Stimulated activated CD8-positive, alpha-beta memory T cell treated with anti-CD3 and anti-CD28 coated beads, Interleukin-12 subunit alpha, Interleukin-12 subunit beta, amount 100 ng/mL, for 24 hours (primary cell): Measurements from ENCODE around the gene NEUROD2.

Experiments used
- DNase-seq: peaks from one replicate; pipeline ENCODE4 v3.0.0-alpha.2; 2020; ENCODE audit errors: extremely low read depth

The NEUROD2 gene

DNA sequence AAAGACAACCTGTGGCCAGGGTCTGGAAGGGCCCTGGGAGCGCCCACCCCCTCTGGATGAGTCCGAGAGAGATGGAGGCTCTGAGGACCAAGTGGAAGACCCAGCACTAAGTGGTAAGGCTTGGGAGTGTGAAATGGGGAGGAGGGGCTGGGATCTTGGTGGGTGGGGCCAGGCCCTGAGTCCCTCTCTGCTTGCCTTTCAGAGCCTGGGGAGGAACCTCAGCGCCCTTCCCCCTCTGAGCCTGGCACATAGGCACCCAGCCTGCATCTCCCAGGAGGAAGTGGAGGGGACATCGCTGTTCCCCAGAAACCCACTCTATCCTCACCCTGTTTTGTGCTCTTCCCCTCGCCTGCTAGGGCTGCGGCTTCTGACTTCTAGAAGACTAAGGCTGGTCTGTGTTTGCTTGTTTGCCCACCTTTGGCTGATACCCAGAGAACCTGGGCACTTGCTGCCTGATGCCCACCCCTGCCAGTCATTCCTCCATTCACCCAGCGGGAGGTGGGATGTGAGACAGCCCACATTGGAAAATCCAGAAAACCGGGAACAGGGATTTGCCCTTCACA lies 28.0 kb upstream of the NEUROD2 start:
- no peak for DNase-seq

DNA sequence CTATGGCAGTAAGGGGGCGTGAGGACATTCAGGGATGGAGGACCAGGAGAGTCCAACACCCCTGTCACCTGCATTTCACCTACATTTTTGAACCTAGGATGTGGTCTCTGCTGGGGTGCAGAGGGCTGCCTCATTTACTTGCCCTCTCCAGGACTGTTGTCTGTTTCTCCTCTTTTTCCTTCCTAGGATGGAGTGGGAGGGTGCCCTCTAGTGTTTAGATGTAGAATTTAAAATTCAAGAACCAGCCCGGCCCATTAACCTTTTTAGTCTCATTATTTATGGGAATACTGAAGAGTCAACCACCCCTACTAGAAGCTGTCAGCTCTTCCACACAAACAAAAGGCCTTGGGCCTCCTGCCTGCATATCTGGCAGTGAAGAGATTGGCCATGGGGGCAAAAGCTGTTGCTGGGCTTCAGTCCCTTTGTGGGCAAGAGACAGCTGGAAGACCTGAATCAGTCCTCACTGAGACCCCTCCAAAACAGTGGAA lies 26.7 kb upstream of the NEUROD2 start:
- DNase-seq: no peak

DNA sequence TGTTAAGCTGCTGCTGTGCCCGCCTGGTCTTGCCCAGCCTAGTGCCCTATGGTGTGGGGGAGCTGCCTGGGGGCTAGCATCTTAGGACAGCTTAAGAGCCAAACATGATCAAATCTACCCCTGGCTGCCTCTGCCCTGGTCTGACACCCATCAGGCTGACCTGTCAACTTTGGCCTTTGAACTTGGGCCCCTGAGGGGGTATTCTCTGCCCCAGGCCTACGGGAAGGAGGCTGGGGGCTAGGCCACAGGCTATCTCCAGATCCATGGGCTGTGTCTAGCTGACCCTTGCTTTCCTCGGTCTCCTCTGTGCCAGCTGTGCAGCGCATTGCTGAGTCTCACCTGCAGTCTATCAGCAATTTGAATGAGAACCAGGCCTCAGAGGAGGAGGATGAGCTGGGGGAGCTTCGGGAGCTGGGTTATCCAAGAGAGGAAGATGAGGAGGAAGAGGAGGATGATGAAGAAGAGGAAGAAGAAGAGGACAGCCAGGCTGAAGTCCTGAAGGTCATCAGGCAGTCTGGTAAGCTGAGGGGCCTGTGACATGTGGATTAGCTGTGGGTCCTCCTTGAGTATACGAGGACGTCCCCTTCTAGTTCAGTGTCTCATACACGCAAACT lies 26.0 kb upstream of the NEUROD2 start:
- no peak for DNase-seq

DNA sequence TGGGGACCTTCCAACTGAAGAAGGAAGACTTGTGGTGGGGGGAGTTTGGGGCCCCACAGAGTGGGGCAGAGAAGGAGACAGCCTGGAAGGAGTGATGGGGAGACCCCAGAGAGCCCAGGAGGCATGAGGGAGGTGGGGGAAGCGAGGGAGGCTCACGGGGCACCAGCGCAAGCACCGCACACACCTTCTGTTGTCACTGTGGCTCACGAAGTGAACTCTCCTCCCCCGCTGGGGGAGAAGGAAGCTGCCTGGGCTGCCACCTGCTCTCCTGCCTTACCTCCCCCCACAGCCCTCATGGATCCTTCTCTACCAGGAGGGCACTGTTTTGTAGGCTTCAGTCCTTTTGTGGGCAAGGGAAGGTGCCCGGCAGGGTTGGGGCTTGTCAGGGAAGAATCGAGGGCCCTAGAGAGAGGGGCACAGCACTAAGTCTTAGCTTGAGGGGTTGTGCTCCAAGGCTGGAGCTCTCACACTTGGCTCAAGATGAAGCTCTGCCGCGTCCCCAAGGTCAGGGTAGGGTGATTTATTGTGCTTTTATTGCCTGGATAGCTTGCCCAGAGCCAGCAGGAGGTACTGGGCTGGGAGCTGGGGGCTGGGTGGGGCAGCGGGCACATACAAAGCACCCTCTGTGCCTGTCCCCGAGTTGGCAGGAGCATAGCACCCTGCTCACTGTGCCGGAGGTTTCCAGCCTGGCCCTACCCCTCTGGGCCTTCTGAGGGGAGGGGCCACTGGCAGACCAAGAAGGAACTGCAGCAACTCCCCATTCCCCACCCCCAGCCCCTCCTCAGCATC lies 24.6 kb upstream of the NEUROD2 start:
- no peak for DNase-seq

DNA sequence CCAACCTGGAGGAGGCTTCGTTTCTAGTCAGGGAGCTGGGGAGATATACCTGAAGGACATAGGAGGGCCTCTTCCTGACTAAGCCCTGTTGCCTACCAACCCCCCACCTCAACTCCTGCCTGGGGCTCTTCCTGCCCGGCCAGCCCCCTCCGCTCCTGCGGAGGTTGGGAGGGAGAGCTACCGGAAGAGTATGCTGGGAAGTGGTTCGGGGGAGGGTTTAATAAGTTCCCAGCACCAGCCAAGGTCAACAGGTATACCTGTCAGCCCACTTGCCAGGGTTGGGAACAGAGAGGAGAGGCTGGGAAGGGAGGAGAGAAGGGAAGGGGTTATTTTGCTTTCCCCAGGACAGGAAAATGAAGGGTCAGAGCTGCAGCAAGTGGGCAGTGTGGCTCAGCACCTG lies 23.7 kb upstream of the NEUROD2 start:
- no peak for DNase-seq

DNA sequence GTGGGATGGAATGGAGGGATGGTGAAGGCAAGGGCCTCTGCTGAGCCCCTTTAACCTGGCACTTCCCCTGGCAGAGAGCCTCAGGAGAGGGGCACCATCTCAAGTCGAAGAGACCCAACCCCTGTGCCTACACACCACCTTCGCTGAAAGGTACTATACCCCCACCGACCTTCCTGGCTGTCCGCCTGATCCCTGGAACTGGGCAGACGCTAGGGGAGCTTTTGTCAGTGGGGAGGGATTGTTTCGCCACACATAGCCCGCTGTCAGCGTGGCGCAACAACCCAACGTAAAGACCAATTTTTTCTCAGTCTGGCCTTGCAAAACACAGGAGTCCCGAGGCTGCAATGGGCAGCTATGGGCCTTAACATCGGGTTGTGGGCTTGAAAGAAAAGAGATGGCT lies 22.2 kb upstream of the NEUROD2 start:
- DNase-seq: no peak

DNA sequence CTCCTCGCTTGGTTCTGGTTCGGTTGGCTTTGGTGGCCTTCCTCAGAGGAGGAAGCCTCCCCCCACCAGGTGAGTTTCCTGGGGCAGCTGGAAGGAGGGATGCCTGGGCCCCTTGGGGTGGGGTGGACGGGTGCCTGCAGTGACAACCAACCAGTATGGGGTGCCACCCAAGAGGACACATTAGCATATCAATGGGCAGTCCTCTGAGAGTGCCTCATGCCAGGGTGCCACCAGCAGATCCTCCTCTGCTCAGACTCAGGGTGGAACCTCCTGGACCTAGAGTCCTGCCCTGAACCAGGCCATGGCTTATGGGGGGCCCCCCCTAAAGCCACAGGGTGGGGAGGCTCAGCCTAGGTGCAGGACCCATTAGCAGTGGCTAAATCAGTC lies 21.8 kb upstream of the NEUROD2 start:
- DNase-seq: no peak

DNA sequence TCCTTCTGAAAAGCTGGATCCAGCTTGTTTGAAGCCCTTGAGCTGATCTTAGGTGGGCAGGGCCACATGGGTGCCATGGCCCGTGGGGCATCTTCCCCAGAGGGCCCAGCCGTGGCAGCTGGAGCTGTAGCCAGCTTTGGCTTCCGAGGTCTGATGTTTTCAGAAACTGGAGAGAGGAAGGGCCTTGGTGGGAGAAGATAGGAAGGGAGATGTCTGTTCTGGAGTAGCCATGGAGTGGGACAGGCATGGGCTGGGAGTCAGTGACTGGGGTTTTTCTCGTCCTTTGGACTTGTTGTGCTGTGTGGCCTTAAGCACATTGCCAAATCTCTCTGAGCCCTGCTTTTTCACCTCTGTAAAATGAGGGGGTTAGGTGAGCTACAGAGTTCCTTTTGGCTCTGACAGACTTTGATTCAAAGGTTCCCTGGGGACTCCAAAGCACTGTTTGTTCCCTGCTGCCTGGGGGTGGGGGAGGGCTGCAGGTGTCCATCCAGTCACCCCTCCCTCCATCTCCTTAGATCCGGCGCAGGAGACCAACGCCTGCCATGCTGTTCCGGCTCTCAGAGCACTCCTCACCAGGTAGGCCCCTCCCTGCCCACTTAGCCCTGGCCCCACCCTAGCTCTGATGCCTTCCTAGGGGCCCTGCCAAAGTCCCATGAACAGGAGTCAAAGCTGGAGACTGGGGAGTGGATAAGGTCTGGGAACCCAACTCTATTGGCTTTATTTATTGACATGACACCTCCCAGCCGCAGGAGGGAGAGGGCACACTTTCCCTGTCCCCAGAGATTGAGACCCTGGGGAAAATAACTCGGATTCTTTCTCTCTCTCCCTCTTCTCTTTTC lies 21.2 kb upstream of the NEUROD2 start:
- DNase-seq: no peak

DNA sequence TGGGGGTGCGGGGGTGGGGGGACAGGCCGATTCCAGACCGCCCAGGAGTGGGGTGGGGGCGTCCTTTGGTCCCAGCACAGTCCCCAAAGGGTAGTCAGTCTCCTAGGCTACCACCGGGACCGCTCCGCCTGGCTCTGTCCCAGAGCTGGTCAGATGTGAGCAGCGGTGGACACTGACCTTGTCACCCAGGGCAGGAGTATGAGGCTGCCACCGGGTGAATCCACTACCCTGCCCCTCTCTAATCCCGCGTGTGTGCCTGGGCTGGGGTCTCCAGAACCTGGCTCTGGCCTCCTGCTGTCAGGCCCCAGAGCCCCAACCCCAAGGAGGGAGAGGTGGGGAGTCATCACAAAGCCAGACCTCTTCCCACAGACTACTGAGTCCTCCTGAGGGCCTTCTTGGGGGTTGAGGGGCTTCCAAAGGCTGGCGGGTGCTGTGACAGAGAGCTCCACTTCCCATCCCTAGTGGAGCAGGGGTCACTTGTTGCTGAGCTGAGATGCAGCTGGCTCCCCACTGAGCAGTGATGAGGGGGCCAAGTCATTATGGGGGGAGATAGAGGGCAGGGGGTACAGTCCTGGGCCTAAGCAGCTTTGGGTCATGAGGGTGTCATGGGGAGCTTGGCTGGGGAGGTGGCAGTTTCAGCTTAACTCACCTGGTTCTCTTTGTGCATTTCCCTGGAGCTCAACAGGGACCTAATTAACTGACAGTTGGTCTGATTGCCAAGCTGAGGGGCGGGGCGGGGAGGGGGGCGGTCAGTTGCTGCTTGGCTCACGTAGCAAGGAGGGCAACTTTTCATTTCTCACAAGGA lies 20.2 kb upstream of the NEUROD2 start:
- DNase-seq: no peak

DNA sequence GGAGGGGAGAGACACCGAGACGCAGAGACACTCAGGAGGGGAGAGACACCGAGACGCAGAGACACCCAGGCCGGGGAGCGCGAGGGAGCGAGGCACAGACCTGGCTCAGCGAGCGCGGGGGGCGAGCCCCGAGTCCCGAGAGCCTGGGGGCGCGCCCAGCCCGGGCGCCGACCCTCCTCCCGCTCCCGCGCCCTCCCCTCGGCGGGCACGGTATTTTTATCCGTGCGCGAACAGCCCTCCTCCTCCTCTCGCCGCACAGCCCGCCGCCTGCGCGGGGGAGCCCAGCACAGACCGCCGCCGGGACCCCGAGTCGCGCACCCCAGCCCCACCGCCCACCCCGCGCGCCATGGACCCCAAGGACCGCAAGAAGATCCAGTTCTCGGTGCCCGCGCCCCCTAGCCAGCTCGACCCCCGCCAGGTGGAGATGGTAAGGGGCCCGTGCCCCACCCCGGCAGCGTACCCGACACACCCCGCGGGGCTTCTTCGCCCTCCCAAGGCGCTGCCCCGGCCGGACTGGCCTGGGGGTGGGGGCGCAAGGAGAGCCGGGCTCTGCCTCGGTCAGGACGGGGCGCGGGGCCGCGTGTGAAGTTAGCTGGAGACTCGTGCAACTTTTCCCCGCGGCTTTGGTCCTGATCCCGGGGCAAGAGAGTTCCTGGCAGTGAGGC lies 19.5 kb upstream of the NEUROD2 start:
- no peak for DNase-seq

DNA sequence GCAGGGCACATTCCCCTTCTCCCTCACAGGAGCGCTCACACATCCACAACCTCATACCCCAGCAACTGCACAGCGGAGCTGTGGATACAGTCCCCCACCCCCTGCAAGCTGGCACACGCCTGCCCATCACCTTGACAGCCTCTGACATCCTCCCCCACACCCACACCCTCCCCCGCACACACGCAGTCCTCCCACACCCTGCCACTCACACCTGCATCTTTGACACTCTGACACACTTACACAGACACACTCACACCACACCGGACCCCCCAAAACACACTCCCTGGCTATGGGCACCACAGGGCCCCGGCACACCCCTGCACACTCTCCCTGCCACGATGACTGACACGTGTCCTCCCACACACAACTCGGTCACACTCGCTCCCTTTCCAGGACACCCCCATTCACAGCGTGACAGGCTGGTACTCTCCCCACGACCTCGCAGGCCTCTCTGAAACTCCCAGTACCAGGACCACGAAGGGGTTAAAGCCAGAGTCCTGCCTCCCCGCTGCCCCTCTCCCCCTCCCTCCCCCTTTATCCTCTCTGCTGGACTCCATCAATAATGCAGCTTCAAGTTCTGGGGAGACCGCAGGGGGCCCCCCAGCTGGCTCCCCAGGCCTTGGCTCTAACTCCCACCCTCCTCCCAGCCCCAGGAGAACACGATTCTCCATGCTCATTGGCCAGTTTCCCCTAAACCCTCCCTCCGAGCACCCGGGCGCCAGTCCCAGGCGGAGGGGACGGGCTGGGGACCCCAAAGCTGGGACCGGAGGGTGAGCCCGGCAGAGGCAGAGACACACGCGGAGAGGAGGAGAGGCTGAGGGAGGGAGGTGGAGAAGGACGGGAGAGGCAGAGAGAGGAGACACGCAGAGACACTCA lies 18.7 kb upstream of the NEUROD2 start, which contains the start of gene PPP1R1B:
Gene PPP1R1B (plus strand): TSS at position 782 of the 876 bp plus-strand sequence. CDS start 441 bp downstream, outside the sequence.
- no peak for DNase-seq

DNA sequence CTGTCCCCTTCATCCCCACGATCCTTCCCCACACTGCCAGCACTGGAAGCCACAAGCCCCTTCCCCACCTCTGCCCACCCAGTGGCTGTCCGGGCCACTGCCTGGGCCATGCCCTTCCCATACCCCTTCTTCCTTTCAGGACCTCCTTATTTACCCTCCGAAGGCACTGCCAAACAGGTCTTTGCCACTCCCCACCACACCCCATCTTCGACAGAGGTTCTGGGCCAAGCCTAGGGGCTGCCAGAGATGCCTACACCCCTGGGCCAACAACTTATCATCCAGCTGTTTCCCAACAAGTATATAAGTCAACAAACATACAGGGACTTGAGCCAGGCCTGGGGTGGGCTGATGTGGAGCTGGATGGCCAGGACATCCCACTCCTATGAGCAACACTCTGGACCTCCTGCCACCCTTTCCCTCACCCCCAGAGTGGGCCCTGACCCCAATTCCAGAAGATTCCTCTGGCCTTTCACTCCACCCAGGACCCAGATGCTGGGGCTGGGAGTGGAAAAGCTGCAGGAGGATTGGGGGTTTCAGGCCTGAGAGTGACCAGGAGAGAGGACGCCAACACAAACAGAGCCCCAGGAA lies 17.6 kb upstream of the NEUROD2 start:
- DNase-seq: no peak

DNA sequence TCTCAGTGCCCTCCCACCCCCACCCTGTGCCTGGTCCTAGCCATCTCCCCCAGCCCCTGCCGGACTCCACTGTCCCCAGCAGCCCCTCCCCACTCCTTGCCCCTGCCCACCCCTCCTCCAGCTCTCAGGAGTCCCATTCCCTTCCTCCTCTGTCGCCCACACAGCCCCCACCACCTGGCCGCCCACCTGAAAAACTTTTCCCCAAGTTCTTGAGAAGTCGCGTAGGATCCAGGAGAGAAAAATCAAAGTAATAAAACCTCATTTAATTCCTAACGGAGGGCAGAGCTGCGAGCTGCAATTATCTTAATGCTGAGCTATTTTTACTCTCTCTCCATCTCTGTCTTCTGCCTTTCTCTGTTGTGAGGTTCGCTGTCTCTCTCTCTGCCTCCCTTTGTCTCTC lies 16.6 kb upstream of the NEUROD2 start:
- no peak for DNase-seq

DNA sequence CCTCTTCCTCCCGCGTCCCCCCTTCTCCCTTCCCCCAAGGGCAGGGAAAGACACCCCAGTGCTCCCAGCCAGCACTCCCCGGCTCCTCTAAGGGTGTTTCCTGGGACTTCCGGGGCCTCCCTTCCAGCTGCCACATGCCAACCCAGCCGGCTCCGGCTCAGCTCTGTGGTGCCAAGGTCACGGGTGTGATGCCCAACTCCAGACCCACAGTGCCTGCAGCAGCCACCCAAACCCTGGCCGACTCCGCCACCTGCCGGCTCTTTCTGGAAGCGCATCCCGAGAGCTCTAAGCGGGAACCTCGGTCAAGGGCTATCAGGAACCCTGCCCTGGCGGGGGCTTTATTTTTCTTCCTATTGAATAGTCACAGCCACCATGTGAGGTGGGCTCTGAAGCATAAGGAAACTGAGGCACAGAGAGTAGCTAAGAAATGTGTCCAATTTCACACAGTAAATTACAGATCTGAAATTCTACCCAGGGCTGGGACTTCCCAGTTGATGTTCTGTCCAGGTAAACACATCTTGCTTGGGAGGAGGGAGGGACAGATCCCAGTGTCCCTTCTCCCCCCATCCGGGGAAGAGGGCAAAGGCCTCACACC lies 15.7 kb upstream of the NEUROD2 start:
- DNase-seq: peak; percentile 68

DNA sequence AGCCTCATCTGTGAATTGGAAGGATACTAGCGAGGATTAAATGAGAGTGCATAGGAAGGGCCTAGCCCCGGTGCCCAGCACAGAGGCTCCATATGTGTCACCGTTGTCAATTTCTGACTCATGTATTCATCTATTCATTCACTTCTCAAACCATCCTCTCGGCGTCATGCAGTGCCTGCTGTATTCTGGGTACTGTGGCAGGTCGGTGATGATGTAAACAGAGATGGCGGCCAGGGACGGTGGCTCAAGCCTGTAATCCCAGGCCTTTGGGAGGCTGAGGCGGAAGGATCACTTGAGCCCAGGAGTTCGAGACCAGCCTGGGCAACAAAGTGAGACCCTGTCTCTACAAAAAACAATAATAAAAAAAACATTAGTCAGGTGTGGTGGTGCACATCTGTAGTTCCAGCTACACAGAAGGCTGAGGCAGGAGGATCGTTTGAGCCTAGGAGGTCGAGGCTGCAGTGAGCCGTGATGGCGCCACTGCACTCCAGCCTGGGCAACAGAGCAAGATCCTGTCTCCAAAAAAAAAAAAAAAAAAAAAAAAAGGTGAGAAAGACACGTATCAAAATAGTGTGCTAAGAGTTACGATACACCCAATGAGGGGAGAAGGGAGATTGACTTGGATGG lies 14.8 kb upstream of the NEUROD2 start:
- no peak for DNase-seq

DNA sequence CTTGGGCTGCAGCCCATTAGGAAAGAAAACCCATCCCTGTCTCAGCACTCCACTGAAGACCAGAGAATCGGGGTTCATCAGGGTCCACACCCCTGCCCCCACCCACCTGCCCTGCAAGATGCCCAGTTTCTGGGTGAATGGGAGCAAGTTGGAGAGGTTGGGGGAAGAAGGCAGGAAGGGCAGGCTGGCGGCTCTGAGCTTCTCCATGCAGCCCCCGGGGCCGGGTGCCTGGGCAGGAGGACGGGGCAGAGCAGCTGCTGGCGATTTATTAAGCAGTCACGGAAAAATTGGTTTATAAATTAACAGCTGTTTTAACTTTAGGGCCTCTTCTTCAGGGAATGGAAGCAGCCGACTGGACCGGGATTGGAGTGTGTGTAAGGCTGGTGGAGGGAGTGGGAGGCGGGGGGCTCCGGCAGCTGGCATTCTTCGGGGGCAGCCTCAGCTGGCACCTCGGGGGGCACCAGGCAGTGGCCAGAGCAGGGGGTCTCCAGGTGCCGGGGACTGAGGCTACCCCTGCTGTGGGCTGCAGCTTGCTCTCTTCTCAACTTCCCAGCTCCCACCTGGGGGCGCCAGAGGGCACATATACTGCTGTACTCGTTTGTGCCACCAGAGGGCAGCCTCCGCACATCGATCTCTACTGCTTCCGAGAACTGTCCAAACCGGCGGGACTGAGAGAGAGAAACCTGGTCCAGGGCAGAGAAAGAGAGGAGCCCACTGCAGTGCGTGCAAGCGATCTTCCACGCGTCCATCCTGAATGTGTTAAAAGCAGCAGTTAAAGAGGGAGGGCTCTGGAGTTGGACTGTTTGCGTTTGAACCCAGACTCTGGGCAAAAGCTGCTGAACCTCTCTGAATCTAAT lies 14.0 kb upstream of the NEUROD2 start:
- peak; percentile 57 for DNase-seq

DNA sequence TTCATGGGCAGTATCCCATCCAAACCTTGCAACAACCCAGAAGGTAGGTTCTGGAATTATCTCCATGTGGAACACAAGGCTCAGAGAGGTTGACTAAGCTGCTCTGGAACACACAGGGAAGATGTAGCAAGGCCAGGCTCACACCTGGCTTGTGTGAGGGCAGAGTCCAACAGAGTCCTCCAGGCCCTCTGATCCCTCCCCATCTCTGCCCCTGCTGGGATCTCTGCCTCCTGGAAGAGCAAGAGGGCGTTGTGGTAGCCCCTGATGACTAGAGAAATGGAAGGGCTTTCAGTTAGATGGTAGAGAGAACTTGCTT lies 12.0 kb upstream of the NEUROD2 start:
- DNase-seq: no peak
